ENCODE measurements around the gene EML2.

- TF ChIP-seq, protein P1, sequence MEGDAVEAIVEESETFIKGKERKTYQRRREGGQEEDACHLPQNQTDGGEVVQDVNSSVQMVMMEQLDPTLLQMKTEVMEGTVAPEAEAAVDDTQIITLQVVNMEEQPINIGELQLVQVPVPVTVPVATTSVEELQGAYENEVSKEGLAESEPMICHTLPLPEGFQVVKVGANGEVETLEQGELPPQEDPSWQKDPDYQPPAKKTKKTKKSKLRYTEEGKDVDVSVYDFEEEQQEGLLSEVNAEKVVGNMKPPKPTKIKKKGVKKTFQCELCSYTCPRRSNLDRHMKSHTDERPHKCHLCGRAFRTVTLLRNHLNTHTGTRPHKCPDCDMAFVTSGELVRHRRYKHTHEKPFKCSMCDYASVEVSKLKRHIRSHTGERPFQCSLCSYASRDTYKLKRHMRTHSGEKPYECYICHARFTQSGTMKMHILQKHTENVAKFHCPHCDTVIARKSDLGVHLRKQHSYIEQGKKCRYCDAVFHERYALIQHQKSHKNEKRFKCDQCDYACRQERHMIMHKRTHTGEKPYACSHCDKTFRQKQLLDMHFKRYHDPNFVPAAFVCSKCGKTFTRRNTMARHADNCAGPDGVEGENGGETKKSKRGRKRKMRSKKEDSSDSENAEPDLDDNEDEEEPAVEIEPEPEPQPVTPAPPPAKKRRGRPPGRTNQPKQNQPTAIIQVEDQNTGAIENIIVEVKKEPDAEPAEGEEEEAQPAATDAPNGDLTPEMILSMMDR (IDR thresholded peaks at IDR 0.05; ENCODE audit: low read depth, low read length, poor library complexity, severe bottlenecking), result no peak
- TF ChIP-seq EZH2phosphoT487 (IDR thresholded peaks at IDR 0.05; ENCODE audit: borderline replicate concordance, low read length), result no peak
Observed at GRCh38 chr19:45615795-45616703, 23.1 kb downstream of the EML2 start.
